GM12872 (cell line): ENCODE results near the gene MDGA2.

Experiments used
- CTCF ChIP-seq: IDR thresholded peaks from 3 replicates; pipeline ENCODE4 v1.5.1; 2011; ENCODE audit warnings: low read depth, mild to moderate bottlenecking, low read length, moderate library complexity; ENCODE audit not compliant: insufficient read depth

The MDGA2 gene

GRCh38 chr14:46820291-46820690 lies 855.1 kb downstream of the MDGA2 start:
- no peak for TF ChIP-seq CTCF

GRCh38 chr14:46819117-46819516 lies 856.3 kb downstream of the MDGA2 start:
- no peak for TF ChIP-seq CTCF

GRCh38 chr14:46818147-46818546 lies 857.3 kb downstream of the MDGA2 start:
- TF ChIP-seq CTCF, result no peak

DNA sequence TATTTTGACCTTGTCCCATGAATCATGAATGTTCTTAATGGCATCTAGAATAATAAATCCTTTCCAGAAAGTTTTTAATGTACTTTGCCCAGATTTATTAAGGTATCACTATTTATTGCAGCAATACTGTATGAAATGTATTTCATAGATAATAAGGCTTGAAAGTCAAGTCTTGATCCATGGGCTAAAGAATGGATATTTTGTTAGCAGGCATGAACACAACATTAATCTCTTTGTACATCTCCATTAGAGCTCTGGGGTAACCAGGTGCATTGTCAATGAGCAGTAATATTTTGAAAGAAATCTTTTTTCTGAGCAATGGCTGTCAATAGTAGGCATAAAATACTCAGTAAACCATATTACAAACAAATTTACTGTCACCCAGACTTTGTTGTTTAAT lies 882.3 kb downstream of the MDGA2 start:
- TF ChIP-seq CTCF, result no peak
